ENCODE results near the gene SARNP. TPM values are rescaled to one million over a fixed set of nuclear protein-coding genes. Genes with fewer than 3 reads are reported as not detected.

Gene SARNP
- total RNA-seq, 4 donors from 2014 or later, result 50.3 to 90.5 (median 63.3) TPM

- no peak overlapping the region for H3K4me3 ChIP-seq
- no peaks in the 10 kb centered on the region for H3K36me3 ChIP-seq
- 93 to 100% methylated on average over 2 to 8 of the region's 8 CpGs for WGBS, 2 donors (ENCODE audit: low coverage in 1 of 2)
- peaks cover 0 to 17% (median 0%) of the 10 kb centered on the region in 3 donors for H3K9me3 ChIP-seq
- no peaks in the 10 kb centered on the region for H3K4me1 ChIP-seq
- TF ChIP-seq EP300 (IDR thresholded peaks at IDR 0.05) (no peak), POLR2A (IDR thresholded peaks at IDR 0.05) (no peak), POLR2AphosphoS5 (IDR thresholded peaks at IDR 0.05) (no peak), CTCF (IDR thresholded peaks at IDR 0.05) (no peak)
- no peaks in the 10 kb centered on the region for H3K27me3 ChIP-seq
- H3K27ac ChIP-seq, result no peak overlapping the region
- no peak for ATAC-seq
These were observed 43.9 kb upstream of the SARNP start for GRCh38 chr12:55861396-55861795.

- H3K27me3 ChIP-seq, result peaks cover 21% of the 10 kb centered on the region
- peaks cover 0 to 9% (median 5%) of the 10 kb centered on the region in 3 donors for H3K4me1 ChIP-seq
- no peak overlapping the region for H3K27ac ChIP-seq
- ATAC-seq, result no peak
- no peak overlapping the region for H3K4me3 ChIP-seq
- 29 to 52% methylated on average over 1 of the region's 1 CpG for WGBS, 2 donors (ENCODE audit: low coverage in 1 of 2)
- no peak for TF ChIP-seq POLR2AphosphoS5 (IDR thresholded peaks at IDR 0.05)
- no peak for TF ChIP-seq POLR2A (IDR thresholded peaks at IDR 0.05)
- TF ChIP-seq EP300 (IDR thresholded peaks at IDR 0.05), result no peak
- TF ChIP-seq CTCF (IDR thresholded peaks at IDR 0.05), result no peak
- no peaks in the 10 kb centered on the region for H3K36me3 ChIP-seq
- no peaks in the 10 kb centered on the region for H3K9me3 ChIP-seq
These were observed 35.2 kb upstream of the SARNP start for GRCh38 chr12:55852740-55853139.

GRCh38 chr12:55850893-55851292, 33.4 kb upstream of the SARNP start:
- Histone ChIP-seq H3K9me3 (no peaks in the 10 kb centered on the region), H3K4me3 (no peak overlapping the region), H3K36me3 (no peaks in the 10 kb centered on the region), H3K27me3 (peaks cover 29% of the 10 kb centered on the region), H3K27ac (peak overlapping the region in 2 of 4 donors; percentile 86 to 90), H3K4me1 (peaks cover 0 to 22% (median 10%) of the 10 kb centered on the region in 3 donors)
- WGBS, 2 donors (ENCODE audit: low coverage in 1 of 2), result 70 to 80% methylated on average over 2 to 3 of the region's 3 CpGs
- TF ChIP-seq EP300 (IDR thresholded peaks at IDR 0.05) (no peak), CTCF (IDR thresholded peaks at IDR 0.05) (no peak), POLR2A (IDR thresholded peaks at IDR 0.05) (no peak)
- no peak for ATAC-seq

- H3K9me3 ChIP-seq, result no peaks in the 10 kb centered on the region
- peaks cover 0 to 22% (median 10%) of the 10 kb centered on the region in 3 donors for H3K4me1 ChIP-seq
- WGBS, 2 donors (ENCODE audit: low coverage in 1 of 2), result 33% methylated on average over 1 of the region's 1 CpG; no CpG with 5 or more reads in 1 of the 2 donors
- TF ChIP-seq POLR2AphosphoS5 (IDR thresholded peaks at IDR 0.05) (no peak), CTCF (IDR thresholded peaks at IDR 0.05) (no peak), POLR2A (IDR thresholded peaks at IDR 0.05) (no peak), EP300 (IDR thresholded peaks at IDR 0.05) (no peak)
- peak overlapping the region in 2 of 4 donors; percentile 86 to 90 for H3K27ac ChIP-seq
- no peak for ATAC-seq
- H3K36me3 ChIP-seq, result no peaks in the 10 kb centered on the region
- H3K27me3 ChIP-seq, result peaks cover 29% of the 10 kb centered on the region
- H3K4me3 ChIP-seq, result no peak overlapping the region
These were observed 32.9 kb upstream of the SARNP start for GRCh38 chr12:55850401-55850800.

- Histone ChIP-seq H3K27ac (peak overlapping the region in 2 of 4 donors; percentile 86 to 90), H3K4me3 (no peak overlapping the region), H3K9me3 (no peaks in the 10 kb centered on the region), H3K4me1 (peaks cover 0 to 22% (median 10%) of the 10 kb centered on the region in 3 donors), H3K27me3 (peaks cover 29% of the 10 kb centered on the region), H3K36me3 (no peaks in the 10 kb centered on the region)
- no peak for ATAC-seq
- 69 to 72% methylated on average over 4 to 7 of the region's 7 CpGs for WGBS, 2 donors (ENCODE audit: low coverage in 1 of 2)
- no peak for TF ChIP-seq EP300 (IDR thresholded peaks at IDR 0.05)
- no peak for TF ChIP-seq CTCF (IDR thresholded peaks at IDR 0.05)
- TF ChIP-seq POLR2AphosphoS5 (IDR thresholded peaks at IDR 0.05), result no peak
- TF ChIP-seq POLR2A (IDR thresholded peaks at IDR 0.05), result no peak
These were observed 32.3 kb upstream of the SARNP start for GRCh38 chr12:55849616-55850343.
